Measurements from ENCODE around the gene AFDN. TPM values are rescaled to one million over a fixed set of nuclear protein-coding genes. Genes with fewer than 3 reads are reported as not detected.

Gene AFDN
- total RNA-seq, 1 experiment from 2014 or later = 11.9 TPM

DNA sequence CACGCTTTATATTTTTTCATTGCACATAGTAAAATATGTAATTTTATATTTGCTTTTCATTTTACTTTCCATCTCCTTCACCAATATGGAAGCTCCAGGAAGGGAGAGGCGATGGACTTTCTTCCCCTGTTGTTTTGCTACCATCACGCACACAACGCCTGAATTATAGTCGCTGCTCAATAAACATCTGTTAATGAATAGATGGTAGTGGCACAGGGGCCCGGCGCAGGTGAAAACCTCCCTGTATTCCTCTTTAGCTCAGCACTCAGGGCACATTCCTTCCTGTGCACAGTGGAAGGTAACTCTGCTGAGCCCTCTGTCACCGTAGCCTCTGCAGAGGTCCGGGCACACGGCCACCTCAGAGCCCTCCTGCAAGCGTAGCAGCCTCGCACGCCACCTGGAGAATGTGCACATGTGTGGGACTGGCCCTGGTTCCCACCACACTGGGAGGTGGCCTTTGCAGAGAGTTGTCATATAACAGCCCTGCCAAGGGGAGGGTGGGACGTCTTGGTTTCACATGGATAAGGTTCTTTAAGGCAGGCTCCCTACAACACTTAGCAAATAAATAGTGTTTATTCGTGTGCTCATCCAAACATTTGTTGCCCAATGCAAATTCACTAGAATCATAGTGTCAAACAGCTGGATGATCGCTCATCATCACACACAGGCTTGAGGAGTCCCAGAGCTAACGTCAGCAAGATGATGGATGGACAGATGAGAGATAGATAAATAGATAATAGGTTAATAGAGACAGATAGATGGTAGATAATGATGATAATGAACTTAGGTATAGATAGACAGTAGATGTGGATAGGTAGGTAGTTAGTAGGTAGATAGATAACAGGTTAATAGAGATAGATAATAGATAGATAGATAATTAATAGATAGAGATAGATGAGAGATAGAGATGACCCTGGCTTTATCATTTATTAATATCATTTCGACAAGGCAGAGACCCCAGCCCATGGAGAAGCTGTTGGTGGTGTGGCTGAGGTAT lies 32.3 kb upstream of the AFDN start:
- DNase-seq (ENCODE audit: low spot score) = no peak
- in situ Hi-C loops (cut with HindIII; ENCODE audit: low sequenced_read_pairs) = no loop called here

DNA sequence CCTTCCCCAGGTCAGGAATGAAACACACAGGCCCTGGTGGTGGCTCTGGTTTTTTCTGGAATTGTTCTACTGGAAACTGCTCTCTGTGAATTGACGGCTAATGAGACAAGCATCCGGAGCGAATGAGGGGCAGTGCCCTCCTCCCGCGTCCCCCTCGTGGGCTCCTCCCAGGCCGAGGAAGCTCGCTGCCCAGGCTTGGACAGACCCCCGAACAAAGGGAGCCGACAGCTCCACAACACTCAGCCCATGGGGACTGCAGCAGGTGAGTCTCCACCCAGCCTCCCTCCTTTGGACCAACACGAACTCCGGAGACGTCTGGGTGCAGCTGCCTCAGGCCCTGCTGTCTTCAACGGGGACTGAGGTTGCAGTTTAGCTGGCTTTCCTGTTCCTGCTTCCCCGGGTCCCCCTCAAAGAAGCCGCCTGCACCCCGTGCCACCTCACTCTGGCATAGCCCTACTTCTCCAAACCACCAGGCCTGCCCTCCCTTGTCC lies 31.3 kb upstream of the AFDN start:
- in situ Hi-C loops (cut with HindIII; ENCODE audit: low sequenced_read_pairs) = no loop called here
- no peak for DNase-seq (ENCODE audit: low spot score)

DNA sequence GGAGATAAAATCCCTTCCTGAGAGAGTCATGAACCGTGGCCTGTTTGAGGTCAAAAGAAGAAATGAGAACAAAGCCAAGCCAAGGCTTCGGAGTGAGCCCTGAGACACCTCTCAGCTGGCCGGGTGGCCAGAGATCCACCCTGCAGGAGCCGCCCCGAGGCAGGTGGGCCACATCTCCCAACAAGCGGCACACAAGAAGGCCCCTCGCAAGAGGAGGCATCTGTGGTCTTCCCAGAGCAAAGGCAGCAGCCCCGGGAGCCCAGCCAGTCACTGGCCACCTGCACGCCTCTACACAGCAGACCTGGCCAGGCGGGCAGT lies 30.9 kb upstream of the AFDN start:
- in situ Hi-C loops (cut with HindIII; ENCODE audit: low sequenced_read_pairs) = no loop called here
- no peak for DNase-seq (ENCODE audit: low spot score)

DNA sequence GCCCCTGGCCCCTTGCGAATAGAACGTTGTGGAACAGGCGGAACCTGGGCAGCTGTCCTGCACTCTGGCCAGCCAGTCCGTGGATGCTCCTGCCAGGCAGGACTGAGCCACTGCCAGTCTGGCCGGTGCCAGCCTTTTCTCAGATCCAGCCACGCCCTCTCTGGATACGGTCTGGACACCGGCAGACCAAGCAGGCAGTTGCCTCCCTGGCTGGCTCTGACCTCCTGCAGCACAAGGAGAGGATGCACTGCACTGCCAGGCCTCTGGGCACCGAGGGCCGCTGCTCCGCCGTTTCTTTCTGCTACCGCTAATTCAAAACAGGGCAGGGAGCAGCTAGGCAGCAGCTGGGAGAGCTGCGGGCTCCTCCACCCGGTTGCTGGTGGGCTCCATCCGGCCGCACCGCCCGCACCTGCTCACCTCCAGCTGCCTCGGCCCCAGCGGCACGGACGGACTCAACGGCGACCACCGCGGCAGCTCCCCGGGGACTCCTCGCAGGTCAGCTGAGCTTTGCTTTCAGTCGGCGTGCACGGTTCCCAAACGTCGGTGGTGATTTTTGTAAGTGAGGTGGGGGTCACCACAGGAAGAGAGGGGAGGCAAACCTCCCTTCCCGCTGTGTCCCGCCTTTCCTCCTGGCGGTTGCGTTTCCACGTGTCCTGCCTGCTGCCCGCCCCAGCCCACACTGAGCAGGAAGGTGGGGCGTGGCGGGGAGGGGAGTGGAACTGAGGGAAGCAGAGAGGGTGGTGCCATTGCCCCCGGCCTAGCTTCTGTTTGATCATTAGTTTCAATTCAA lies 30.3 kb upstream of the AFDN start:
- in situ Hi-C loops (cut with HindIII; ENCODE audit: low sequenced_read_pairs) = no loop called here
- DNase-seq (ENCODE audit: low spot score) = peak; percentile 84

DNA sequence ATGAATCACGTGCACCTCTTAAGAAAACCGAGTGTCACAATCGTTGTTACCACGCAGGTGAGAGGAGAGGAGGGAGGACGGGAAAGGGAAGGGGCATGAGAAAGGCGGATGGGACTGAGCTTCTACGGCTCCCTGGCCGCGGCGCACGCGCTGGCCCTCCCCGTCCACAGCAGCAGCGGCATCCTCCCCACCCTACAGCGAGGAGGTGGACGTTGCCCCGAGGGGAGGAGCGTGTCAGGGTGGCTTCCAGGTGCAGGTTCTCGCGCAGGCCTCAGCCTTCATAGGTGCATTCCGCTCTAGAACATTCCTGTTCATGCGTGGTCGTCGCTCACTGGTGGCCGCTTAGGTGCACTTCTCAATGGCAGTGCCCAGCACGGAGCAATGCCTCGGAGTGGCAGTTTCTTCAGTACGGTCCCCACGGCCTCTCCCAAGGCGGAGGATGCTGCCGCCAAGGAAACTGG lies 29.7 kb upstream of the AFDN start:
- in situ Hi-C loops (cut with HindIII; ENCODE audit: low sequenced_read_pairs) = no loop called here
- no peak for DNase-seq (ENCODE audit: low spot score)

DNA sequence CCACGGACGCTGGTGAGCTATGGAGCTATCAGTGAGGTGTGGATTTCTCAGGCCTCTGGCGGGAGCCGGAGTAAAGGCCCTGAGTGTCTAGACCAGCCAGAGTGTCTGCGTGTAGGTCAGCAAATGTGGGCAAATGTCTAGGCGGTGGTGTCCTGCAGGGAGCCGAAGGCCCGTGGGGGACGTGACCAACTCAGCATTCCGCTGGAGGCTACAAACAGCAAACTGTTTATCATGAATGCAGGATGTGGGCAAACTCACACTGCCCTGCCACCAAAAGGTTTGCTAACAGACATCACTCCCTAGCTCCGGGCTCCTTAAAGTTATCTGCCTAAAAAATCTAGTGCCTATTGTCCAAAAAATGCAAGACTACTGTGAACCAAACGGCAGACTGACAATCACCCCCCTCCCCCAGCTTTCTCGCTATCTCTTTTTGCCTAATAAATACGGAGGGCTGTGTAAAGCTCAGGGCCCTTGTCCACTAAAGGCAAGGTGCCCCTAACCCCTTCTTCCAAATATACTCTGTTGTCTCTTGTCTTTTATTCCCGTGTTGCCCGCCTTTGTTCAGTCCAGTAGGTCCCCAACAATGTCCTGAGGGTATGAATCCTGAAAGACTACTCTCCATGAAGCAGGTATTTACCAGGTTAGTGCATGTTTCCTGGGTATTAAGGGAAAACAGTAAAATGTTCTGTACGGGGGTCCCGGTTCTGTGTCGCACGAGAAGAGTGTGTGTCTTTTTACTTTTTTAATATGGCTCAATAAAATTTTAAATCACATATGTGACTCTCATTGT lies 29.0 kb upstream of the AFDN start:
- in situ Hi-C loops (cut with HindIII; ENCODE audit: low sequenced_read_pairs) = no loop called here
- DNase-seq (ENCODE audit: low spot score) = no peak

DNA sequence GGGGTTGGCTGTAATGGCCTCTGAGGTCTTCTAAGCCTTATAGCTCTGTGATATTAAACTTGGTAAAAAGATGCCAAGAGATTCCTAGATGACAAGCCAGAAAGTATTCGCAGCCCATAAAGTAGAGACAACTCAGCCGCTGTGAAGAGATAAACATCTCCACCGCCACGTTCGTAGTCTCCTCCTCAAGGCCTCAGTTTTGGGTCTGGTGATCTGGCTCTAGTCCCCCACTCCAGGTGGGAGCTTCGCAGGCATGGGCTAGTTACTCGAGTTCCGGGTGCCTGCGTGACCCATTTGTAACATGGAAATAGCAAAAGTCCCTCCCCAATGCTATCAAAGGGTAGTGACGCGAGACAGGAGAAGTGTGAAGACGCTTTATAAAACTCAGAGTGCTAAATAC lies 28.3 kb upstream of the AFDN start:
- in situ Hi-C loops (cut with HindIII; ENCODE audit: low sequenced_read_pairs) = no loop called here
- DNase-seq (ENCODE audit: low spot score) = no peak

DNA sequence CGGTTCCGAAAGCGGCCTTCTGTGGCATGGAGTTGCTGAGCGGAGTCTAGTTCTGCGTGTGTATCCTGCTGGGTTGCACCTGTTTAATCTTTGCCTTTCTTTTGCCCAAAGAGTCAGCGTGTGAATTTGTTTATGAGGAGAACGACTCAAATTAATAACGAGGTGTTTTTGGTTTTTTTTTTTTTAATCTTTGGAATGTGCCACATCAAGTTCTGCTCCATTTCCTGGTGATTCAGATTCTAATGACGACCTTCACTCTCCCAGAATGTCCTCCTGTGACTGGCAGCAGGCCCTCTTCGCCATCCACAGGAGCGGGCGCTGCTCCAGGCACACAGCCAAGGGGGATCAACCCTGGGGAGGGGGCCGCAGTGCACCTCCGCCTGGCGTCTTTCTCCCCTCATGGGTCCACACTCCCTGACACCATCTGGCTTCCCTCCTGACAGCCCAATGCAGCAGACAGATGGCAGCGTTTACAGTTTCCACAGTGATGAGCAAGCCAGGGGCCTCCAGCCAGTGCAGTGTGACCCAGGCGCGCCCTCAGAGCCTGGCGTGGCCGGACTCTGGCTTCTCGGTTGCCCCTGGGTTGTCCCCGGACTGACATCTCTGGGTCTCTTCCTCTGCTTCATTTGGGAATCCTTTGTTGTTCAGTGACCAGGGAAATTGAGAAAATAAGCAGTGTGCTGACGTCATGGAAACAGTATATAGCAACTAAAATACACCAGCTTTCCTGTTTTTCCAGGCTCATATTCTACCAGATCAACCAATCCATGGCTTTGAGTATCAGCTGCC lies 27.5 kb upstream of the AFDN start:
- DNase-seq (ENCODE audit: low spot score) = peak; percentile 81
- in situ Hi-C loops (cut with HindIII; ENCODE audit: low sequenced_read_pairs) = no loop called here

DNA sequence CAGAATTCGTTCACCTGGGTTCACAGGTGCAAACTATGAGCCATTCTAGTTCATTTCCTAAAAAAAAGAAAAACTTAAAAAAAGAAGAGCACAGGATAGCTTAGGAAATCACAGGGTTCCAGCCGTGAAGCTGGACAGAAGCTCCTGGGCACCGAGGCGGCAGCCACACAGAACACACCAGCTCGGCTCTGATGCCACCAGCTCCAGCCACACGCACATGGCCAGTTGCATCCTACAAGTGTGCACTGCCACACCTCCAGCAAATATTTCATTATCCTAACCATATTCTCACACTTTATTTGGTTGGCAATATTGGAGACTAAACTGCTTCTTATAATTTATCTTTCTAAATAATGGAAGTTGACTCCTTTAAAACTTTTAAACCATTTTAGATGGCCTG lies 26.2 kb upstream of the AFDN start:
- no peak for DNase-seq (ENCODE audit: low spot score)
- in situ Hi-C loops (cut with HindIII; ENCODE audit: low sequenced_read_pairs) = no loop called here

DNA sequence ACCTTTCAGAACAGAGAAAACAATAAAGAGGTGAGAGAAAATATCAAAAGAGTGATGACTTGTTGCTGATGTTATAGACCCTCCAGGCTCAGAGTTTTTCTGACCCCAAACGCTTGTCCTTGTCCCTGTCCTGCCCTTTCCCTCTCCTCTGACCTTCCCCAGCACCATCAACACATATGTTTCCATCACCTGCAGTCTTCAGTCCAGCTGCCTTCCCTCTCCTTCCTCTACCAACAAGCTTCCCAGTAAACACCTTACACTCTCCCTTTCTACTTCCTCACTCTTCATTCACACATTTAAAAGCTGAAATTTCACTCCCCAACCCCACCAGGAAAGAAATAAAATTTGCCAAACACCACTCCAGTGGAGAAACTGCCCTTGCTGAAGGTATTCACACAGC lies 25.4 kb upstream of the AFDN start:
- in situ Hi-C loops (cut with HindIII; ENCODE audit: low sequenced_read_pairs) = no loop called here
- no peak for DNase-seq (ENCODE audit: low spot score)

DNA sequence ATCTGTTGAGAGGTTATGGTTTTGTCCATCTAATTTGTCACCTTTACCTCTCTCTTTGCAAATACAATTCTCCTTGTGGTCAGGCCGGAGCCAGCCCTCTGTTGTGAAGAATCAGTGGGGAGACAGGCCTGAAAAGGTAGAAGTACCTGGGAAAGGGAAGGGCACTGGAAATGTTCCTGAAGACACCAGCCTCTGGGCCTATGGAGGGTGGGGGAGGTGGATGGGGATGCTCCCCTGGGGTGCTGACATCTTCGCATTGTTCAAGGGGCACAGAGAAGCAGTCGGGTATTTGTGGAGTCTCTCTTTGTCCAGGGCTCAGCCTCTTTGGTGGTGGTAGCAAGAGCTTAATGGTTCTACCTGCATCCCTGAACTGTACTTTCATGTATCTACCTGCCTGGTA lies 24.4 kb upstream of the AFDN start:
- no peak for DNase-seq (ENCODE audit: low spot score)
- in situ Hi-C loops (cut with HindIII; ENCODE audit: low sequenced_read_pairs) = no loop called here

DNA sequence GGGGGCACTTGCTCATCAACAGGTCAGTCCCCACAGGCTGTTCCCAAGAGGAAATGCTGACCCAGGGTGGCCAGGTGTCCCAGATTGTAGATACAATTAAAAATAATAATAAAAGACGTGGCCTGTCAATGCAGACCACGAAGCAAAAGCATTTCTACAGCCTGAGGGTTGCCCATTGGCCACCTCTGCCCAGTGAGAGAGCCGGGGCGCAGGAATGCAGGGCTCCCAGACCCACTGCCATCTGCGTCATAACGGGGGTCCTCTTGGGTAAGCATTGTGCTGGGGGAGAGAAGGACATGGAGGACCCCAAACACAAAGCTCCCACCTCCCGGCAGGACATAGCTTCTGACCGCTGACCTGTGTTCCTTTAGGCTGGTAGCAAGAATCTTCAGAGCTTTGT lies 22.9 kb upstream of the AFDN start:
- no peak for DNase-seq (ENCODE audit: low spot score)
- in situ Hi-C loops (cut with HindIII; ENCODE audit: low sequenced_read_pairs) = no loop called here

DNA sequence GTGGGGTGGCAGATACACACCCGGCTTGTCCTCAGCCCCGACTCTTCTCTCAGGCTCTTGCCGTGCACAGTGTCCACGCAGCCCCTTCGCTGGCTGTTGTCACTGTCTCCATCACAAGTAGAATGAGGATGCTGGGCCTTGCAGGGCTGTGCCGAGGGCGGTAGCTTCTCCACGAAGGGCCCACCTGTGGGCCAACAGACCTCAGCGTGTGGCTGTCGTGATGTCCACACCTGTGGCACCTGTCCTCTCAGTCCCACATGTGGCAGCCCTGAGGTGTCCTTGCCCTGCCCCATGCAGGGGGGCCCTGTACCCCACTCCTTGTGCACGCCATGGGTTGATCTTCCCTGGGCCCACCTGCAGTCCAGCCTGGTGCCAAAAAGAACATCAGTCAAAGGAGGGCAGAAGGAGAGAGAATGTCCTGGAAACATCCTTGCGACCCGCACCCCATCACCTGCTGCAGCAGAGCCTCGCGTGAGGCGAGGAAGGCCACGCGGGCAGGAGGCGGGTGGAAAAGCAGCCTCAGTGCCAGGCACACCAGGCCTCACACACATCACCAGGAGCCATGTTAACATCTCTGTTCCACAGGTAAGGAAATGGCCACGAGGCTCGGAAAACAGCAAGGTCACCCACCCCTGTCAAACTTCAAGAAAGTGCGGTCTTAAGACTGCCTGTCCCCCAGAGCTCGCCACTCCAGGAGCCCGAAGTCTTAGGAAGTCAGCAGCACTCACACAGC lies 22.3 kb upstream of the AFDN start:
- DNase-seq (ENCODE audit: low spot score) = no peak
- in situ Hi-C loops (cut with HindIII; ENCODE audit: low sequenced_read_pairs) = no loop called here

DNA sequence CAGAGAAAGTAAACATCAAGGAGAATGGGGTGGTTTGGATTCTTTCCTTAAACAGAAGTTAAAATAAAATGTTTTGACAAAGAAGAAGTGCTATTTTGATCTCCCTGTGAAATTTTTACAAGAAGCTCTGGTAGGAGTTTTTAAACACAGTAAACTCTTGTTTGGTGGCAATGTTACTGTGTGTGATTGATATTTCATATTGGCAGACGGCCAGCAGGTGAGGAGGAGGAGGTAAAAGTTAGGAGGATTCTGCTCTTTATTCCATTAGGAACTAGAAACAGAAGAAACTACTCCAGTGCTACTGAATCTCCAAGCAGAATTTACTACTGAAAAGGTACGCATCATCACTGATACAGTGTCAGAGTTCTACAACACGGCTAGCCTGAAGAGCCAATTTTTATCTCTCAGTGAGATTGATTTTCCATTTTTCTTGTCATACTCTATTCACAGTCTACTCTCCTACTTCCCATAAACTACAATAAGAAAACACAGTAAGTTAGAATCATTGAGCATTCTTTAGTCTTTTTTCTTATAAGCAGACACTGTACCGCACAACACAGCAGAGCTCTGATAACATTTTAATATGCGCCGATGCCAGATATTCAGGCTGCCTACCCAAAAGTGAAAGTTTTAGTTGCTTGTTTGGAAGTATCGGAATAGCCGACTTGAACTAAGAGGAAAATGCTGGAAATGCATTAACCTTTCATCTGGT lies 21.2 kb upstream of the AFDN start:
- DNase-seq (ENCODE audit: low spot score) = no peak
- in situ Hi-C loops (cut with HindIII; ENCODE audit: low sequenced_read_pairs) = no loop called here

DNA sequence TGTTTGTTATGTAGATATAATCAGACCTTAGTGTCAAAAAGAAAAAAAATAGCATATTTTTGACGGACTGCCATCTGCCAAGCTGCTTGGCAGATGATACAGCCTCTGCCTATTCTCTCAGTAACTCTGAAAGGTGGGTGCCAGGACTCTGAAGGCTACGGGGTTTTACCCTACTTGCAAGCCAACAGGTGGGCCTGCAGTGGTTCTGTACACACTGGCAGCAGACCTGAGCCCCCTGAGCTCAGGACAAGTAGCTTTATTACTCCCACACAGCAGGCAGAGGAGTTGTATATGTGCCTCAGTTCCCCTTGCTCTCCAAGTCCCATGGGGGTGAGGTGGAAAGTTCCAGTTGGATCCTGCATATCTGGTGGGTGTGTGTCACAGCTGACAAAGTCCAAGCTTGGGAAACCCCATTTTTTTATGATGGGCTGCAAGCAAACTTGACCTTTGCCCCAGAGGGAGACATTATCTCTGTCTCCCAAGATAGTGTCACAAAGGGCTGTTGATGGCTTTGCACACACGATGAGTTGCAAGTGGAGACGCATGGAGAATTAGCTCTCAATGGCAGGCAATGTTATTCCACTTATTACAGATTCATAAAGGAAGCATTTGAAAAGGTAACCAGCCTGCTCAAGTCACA lies 20.5 kb upstream of the AFDN start:
- in situ Hi-C loops (cut with HindIII; ENCODE audit: low sequenced_read_pairs) = no loop called here
- DNase-seq (ENCODE audit: low spot score) = no peak

DNA sequence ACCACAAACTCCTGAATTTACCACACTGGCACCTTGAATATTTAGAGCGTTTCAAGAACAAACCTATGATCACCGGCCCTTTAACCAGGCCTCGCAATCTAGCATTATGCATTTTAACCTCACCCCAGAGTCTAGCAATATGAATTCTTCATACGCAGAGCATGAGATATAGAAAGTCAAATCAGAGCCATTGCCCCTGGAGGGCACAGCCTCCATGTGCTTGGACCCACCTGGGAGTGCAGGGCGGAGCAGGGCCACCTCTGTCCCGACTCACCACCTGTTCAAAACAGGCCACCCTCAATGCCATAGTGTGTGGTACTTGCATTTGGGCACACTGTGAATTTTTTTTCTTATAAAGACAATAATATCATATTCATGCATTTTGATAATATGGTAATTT lies 19.5 kb upstream of the AFDN start:
- in situ Hi-C loops (cut with HindIII; ENCODE audit: low sequenced_read_pairs) = no loop called here
- DNase-seq (ENCODE audit: low spot score) = no peak

DNA sequence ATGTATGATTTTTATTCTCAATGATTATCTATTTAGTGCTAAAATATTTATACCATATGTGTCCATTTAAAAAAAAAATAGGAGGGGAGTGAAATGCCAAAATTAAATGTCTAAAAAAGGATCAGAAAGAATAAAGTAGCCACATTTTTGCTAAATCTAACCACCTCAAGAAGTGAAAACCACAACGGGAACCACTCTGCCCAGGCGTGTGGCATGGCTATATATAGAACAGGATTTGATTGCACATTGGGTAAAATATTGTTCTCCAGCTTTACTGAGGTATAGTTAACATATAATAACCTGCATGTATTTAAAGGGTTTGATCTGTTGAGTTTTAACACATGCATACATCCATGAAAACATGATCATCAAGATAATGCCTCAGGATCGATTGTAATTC lies 19.0 kb upstream of the AFDN start:
- in situ Hi-C loops (cut with HindIII; ENCODE audit: low sequenced_read_pairs) = no loop called here

More for the DNA sequence above, 19.0 kb upstream of the AFDN start:
- DNase-seq (ENCODE audit: low spot score) = no peak

All from G401 (cell line).